Gastrocnemius medialis (tissue), 4 donors: Measurements from ENCODE around the gene FOXK1. TPM values are rescaled to one million over a fixed set of nuclear protein-coding genes. Genes with fewer than 3 reads are reported as not detected.
A peak's percentile ranks its signal among the peaks of the same experiment; 100 is the strongest.

Experiments used
- ATAC-seq, 2 donors: fragments of 150-250 bp; one replicate each; pipeline ENCODE4 v1.9.1; 2016
- DNase-seq, 2 donors: peaks; one replicate each; pipeline ENCODE4 v3.0.0-alpha.2; 2019
- H3K27ac ChIP-seq, 4 donors: fragments of 200-600 bp; sonication (generic); 1 replicate in 1 of 4; 2 replicates in 3 of 4; pipeline ENCODE4 v1.5.1; 2016 to 2018; ENCODE audit warnings: mild to moderate bottlenecking in 2 of 4, moderate library complexity in 1 of 4
- H3K27me3 ChIP-seq, 3 donors: fragments of 200-600 bp; sonication (generic) in 2 of 3; 1 replicate in 1 of 3; 2 replicates in 2 of 3; pipeline versions ENCODE4 v1.5.1 to v1.6.0; 2016 to 2019; ENCODE audit warnings: mild to moderate bottlenecking in 1 of 3, moderate library complexity in 1 of 3
- H3K36me3 ChIP-seq, 2 donors: fragments of 200-600 bp; sonication (generic) in 1 of 2; one replicate each; pipeline ENCODE4 v1.5.1; 2017 to 2018
- H3K4me1 ChIP-seq, 2 donors: fragments of 200-600 bp; sonication (generic) in 1 of 2; one replicate each; pipeline ENCODE4 v1.5.1; 2016 to 2017; ENCODE audit warnings: mild to moderate bottlenecking in 2 of 2
- H3K4me3 ChIP-seq, 4 donors: fragments of 200-600 bp; sonication (generic) in 3 of 4; 1 replicate in 1 of 4; 2 replicates in 3 of 4; pipeline ENCODE4 v1.5.1; 2016 to 2019; ENCODE audit warnings: mild to moderate bottlenecking in 2 of 4
- H3K9me3 ChIP-seq, 3 donors: fragments of 200-600 bp; sonication (generic) in 2 of 3; 1 replicate in 1 of 3; 2 replicates in 2 of 3; pipeline ENCODE4 v1.5.1; 2016 to 2019
- CTCF ChIP-seq, 5 experiments: fragments of 450-650 bp in 3 of 5; fragments of 200-600 bp in 2 of 5; sonication (generic) in 2 of 5; IDR thresholded peaks in 4 of 5; conservative IDR thresholded peaks in 1 of 5; 1 replicate in 4 of 5; 2 replicates in 1 of 5; pipeline ENCODE4 v1.5.1; 2016 to 2019; ENCODE audit warnings: antibody characterized with exemption in 5 of 5, mild to moderate bottlenecking in 3 of 5, moderate library complexity in 3 of 5
- POLR2A ChIP-seq, 2 donors: fragments of 450-650 bp; IDR thresholded peaks; one replicate each; pipeline ENCODE4 v1.6.1; 2017; ENCODE audit warnings: antibody characterized with exemption in 2 of 2, mild to moderate bottlenecking in 2 of 2, moderate library complexity in 2 of 2
- in situ Hi-C, 4 donors: fragments of 200-750 bp; cut with MboI; loops; one replicate each; pipeline versions ENCODE4 v1.15.0 to v1.8.0; 2017; ENCODE audit warnings: low sequenced_read_pairs in 4 of 4
- intact Hi-C: fragments of 100-400 bp; cut with DNase I; formaldehyde crosslinking; loops from one replicate; pipeline ENCODE4 v1.15.1; 2023; ENCODE audit warnings: low total_unique reads
- total RNA-seq, 4 donors: library from RNA; depleted of rRNA; stranded (reverse); fragments of >200 nt; gene quantifications; one replicate each; pipeline versions ENCODE4 v1.1.0 to v1.2.3, GENCODE V29; 2016

FOXK1 gene
- total RNA-seq, 4 donors from 2014 or later, result 9.8 to 43.6 (median 18.8) TPM

GRCh38 chr7:4709187-4709586 lies 27.1 kb downstream of the FOXK1 start:
- DNase-seq, result no peak
- Histone ChIP-seq H3K4me3 (no peak overlapping the region), H3K9me3 (no peaks in the 10 kb centered on the region), H3K27me3 (no peaks in the 10 kb centered on the region), H3K4me1 (peaks cover 41 to 49% of the 10 kb centered on the region in 2 donors), H3K36me3 (no peaks in the 10 kb centered on the region), H3K27ac (no peak overlapping the region)
- in situ Hi-C loops (no loop called here), intact Hi-C loops (no loop called here)
- ATAC-seq, result no peak
- TF ChIP-seq CTCF (IDR thresholded peaks at IDR 0.05 in 4 of 5, conservative IDR thresholded peaks at IDR 0.05 in 1 of 5) (no peak), POLR2A (IDR thresholded peaks at IDR 0.05) (no peak)

- no peaks in the 10 kb centered on the region for H3K9me3 ChIP-seq
- H3K27ac ChIP-seq, result peak overlapping the region; percentile 78 to 88 (median 83)
- no peaks in the 10 kb centered on the region for H3K27me3 ChIP-seq
- no peak for TF ChIP-seq CTCF (IDR thresholded peaks at IDR 0.05 in 4 of 5, conservative IDR thresholded peaks at IDR 0.05 in 1 of 5)
- intact Hi-C loops (no loop called here), in situ Hi-C loops (no loop called here)
- H3K36me3 ChIP-seq, result no peaks in the 10 kb centered on the region
- H3K4me3 ChIP-seq, result no peak overlapping the region
- ATAC-seq (no peak), DNase-seq (no peak)
- H3K4me1 ChIP-seq, result peaks cover 56 to 60% of the 10 kb centered on the region in 2 donors
These were observed 29.0 kb downstream of the FOXK1 start for GRCh38 chr7:4711093-4711492.

GRCh38 chr7:4711634-4712033 lies 29.5 kb downstream of the FOXK1 start:
- H3K27ac ChIP-seq, result peak overlapping the region; percentile 78 to 88 (median 83)
- H3K9me3 ChIP-seq, result no peaks in the 10 kb centered on the region
- no peaks in the 10 kb centered on the region for H3K27me3 ChIP-seq
- in situ Hi-C loops (no loop called here), intact Hi-C loops (no loop called here)
- H3K36me3 ChIP-seq, result no peaks in the 10 kb centered on the region
- no peak for ATAC-seq
- no peak for DNase-seq
- TF ChIP-seq CTCF (IDR thresholded peaks at IDR 0.05 in 4 of 5, conservative IDR thresholded peaks at IDR 0.05 in 1 of 5) (no peak), POLR2A (IDR thresholded peaks at IDR 0.05) (no peak)
- H3K4me3 ChIP-seq, result no peak overlapping the region
- H3K4me1 ChIP-seq, result peaks cover 54 to 60% of the 10 kb centered on the region in 2 donors

GRCh38 chr7:4712281-4713182 lies 30.4 kb downstream of the FOXK1 start:
- in situ Hi-C loops (no loop called here), intact Hi-C loops (no loop called here)
- Histone ChIP-seq H3K4me1 (peaks cover 49 to 60% of the 10 kb centered on the region in 2 donors), H3K27ac (peak overlapping the region; percentile 78 to 88 (median 83)), H3K27me3 (no peaks in the 10 kb centered on the region), H3K4me3 (peak overlapping the region in 1 of 4 donors; percentile 6), H3K36me3 (no peaks in the 10 kb centered on the region), H3K9me3 (no peaks in the 10 kb centered on the region)
- ATAC-seq (peak; percentile 65 to 81), DNase-seq (peak; percentile 57 to 72)
- TF ChIP-seq POLR2A (IDR thresholded peaks at IDR 0.05), result peak in 1 of 2 donors; percentile 40
- no peak for TF ChIP-seq CTCF (IDR thresholded peaks at IDR 0.05 in 4 of 5, conservative IDR thresholded peaks at IDR 0.05 in 1 of 5)
